GM21390 (cell line): Measurements from ENCODE around the gene SH3PXD2A.
"Not testable (repeated sequence)": the region's sequence is repeated elsewhere in the genome, so short reads cannot be mapped to it uniquely, and the experiment has no call there.

Experiments used
- ATAC-seq: cut with Tn5 transposase; IDR thresholded peaks from one replicate; pipeline ENCODE4 v1.9.1; 2021; ENCODE audit not compliant: unreplicated experiment

SH3PXD2A gene

GRCh38 chr10:103751667-103752290 lies 103.6 kb downstream of the SH3PXD2A start:
- ATAC-seq: no peak

- no peak for ATAC-seq
Measured at GRCh38 chr10:103750836-103751235, 104.5 kb downstream of the SH3PXD2A start.

GRCh38 chr10:103749779-103750178 lies 105.6 kb downstream of the SH3PXD2A start:
- no peak for ATAC-seq

- ATAC-seq: no peak
Measured at GRCh38 chr10:103748020-103748419, 107.4 kb downstream of the SH3PXD2A start.

- ATAC-seq: no peak
Measured at GRCh38 chr10:103747193-103747865, 108.0 kb downstream of the SH3PXD2A start.

- ATAC-seq: no peak
Measured at GRCh38 chr10:103746598-103746997, 108.8 kb downstream of the SH3PXD2A start.

GRCh38 chr10:103745341-103746247 lies 109.8 kb downstream of the SH3PXD2A start:
- ATAC-seq: no peak

GRCh38 chr10:103742824-103743223 lies 112.6 kb downstream of the SH3PXD2A start:
- ATAC-seq: no peak

- ATAC-seq: no peak
Measured at GRCh38 chr10:103740611-103741010, 114.8 kb downstream of the SH3PXD2A start.

- no peak for ATAC-seq
Measured at GRCh38 chr10:103739039-103739764, 116.2 kb downstream of the SH3PXD2A start.

GRCh38 chr10:103737735-103738367 lies 117.5 kb downstream of the SH3PXD2A start:
- no peak for ATAC-seq

- no peak for ATAC-seq
Measured at GRCh38 chr10:103736763-103737162, 118.6 kb downstream of the SH3PXD2A start.

- no peak for ATAC-seq
Measured at GRCh38 chr10:103736044-103736443, 119.3 kb downstream of the SH3PXD2A start.

GRCh38 chr10:103734731-103735130 lies 120.6 kb downstream of the SH3PXD2A start:
- no peak for ATAC-seq

GRCh38 chr10:103733045-103733419 lies 122.3 kb downstream of the SH3PXD2A start:
- ATAC-seq: no peak

GRCh38 chr10:103732339-103733044 lies 122.9 kb downstream of the SH3PXD2A start:
- ATAC-seq: no peak

- no peak for ATAC-seq
Measured at GRCh38 chr10:103731609-103732270, 123.6 kb downstream of the SH3PXD2A start.

GRCh38 chr10:103731026-103731425 lies 124.3 kb downstream of the SH3PXD2A start:
- not testable (repeated sequence) for ATAC-seq

GRCh38 chr10:103729851-103730250 lies 125.5 kb downstream of the SH3PXD2A start:
- ATAC-seq: no peak
